SK-N-SH treated with all-trans-retinoic acid at 6 μM for 48 hours (cell line): ENCODE measurements around the gene GRIA2.

ENCODE experiments used
- ATAC-seq: fragments of 200-7000 bp; cut with Tn5 transposase; 3 replicates; pipeline ENCODE4 v1.9.1; 2020; ENCODE audit warnings: mild to moderate bottlenecking, moderate library complexity
- ARNTL ChIP-seq: fragments of 450-650 bp; formaldehyde crosslinking; IDR thresholded peaks from 2 replicates; pipeline ENCODE4 v1.5.0; 2020; ENCODE audit warnings: low read depth, mild to moderate bottlenecking, moderate library complexity, borderline replicate concordance
- BACH2 ChIP-seq: fragments of 250-450 bp; sonication (Bioruptor Pico); IDR thresholded peaks from 2 replicates; pipeline ENCODE4 v1.9.0; 2021; ENCODE audit warnings: mild to moderate bottlenecking, borderline replicate concordance
- CSDC2 ChIP-seq: fragments of 250-450 bp; sonication (Bioruptor Pico); IDR thresholded peaks from 2 replicates; pipeline ENCODE4 v1.5.0; 2020; ENCODE audit warnings: mild to moderate bottlenecking, moderate library complexity
- CSRNP3 ChIP-seq: fragments of 250-450 bp; sonication (Bioruptor Pico); IDR thresholded peaks from 2 replicates; pipeline ENCODE4 v1.5.1; 2021; ENCODE audit warnings: mild to moderate bottlenecking, moderate library complexity
- GLIS3 ChIP-seq: fragments of 250-450 bp; sonication (Bioruptor Pico); IDR thresholded peaks from 2 replicates; pipeline ENCODE4 v1.5.0; 2020; ENCODE audit warnings: mild to moderate bottlenecking, moderate library complexity
- ISL1 ChIP-seq: fragments of 250-450 bp; sonication (Bioruptor Pico); IDR thresholded peaks from 2 replicates; pipeline ENCODE4 v2.1.2; 2022; ENCODE audit warnings: mild to moderate bottlenecking, moderate library complexity
- OSR1 ChIP-seq: fragments of 250-450 bp; sonication (Bioruptor Pico); IDR thresholded peaks from 2 replicates; pipeline ENCODE4 v1.8.0; 2022; ENCODE audit warnings: moderate library complexity, mild to moderate bottlenecking, inconsistent platforms
- PPARA ChIP-seq: fragments of 250-450 bp; sonication (Bioruptor Pico); IDR thresholded peaks from 2 replicates; pipeline ENCODE4 v1.5.0; 2020; ENCODE audit warnings: mild to moderate bottlenecking, borderline replicate concordance
- RARB ChIP-seq: fragments of 250-450 bp; sonication (Bioruptor Pico); IDR thresholded peaks from 2 replicates; pipeline ENCODE4 v1.8.0; 2021; ENCODE audit warnings: mild to moderate bottlenecking, moderate library complexity
- SNAI2 ChIP-seq: fragments of 250-450 bp; sonication (Bioruptor Pico); IDR thresholded peaks from 2 replicates; pipeline ENCODE4 v1.5.0; 2020; ENCODE audit warnings: mild to moderate bottlenecking, moderate library complexity
- TCF4 ChIP-seq: fragments of 250-450 bp; sonication (Bioruptor Pico); IDR thresholded peaks from 2 replicates; pipeline ENCODE4 v1.8.0; 2021; ENCODE audit warnings: mild to moderate bottlenecking, moderate library complexity, borderline replicate concordance
- TOX ChIP-seq: fragments of 250-450 bp; sonication (Bioruptor Pico); IDR thresholded peaks from 2 replicates; pipeline ENCODE4 v1.8.0; 2021; ENCODE audit warnings: mild to moderate bottlenecking, moderate library complexity, borderline replicate concordance
- TSHZ2 ChIP-seq: fragments of 250-450 bp; sonication (Bioruptor Pico); IDR thresholded peaks from 2 replicates; pipeline ENCODE4 v1.5.0; 2020; ENCODE audit warnings: mild to moderate bottlenecking, moderate library complexity
- ZC3H10 ChIP-seq: fragments of 250-450 bp; sonication (Bioruptor Pico); IDR thresholded peaks from 2 replicates; pipeline ENCODE4 v1.5.1; 2021; ENCODE audit warnings: mild to moderate bottlenecking, moderate library complexity
- ZFP3 ChIP-seq: fragments of 250-450 bp; sonication (Bioruptor Pico); IDR thresholded peaks from 2 replicates; pipeline ENCODE4 v1.5.0; 2020; ENCODE audit warnings: mild to moderate bottlenecking, moderate library complexity
- ZFP30 ChIP-seq: fragments of 450-650 bp; formaldehyde crosslinking; IDR thresholded peaks from 2 replicates; pipeline ENCODE4 v1.5.0; 2022; ENCODE audit warnings: mild to moderate bottlenecking, moderate library complexity
- ZNF565 ChIP-seq: fragments of 450-650 bp; formaldehyde crosslinking; conservative IDR thresholded peaks from 2 replicates; pipeline ENCODE4 v1.5.0; 2020; ENCODE audit warnings: low read depth, mild to moderate bottlenecking, moderate library complexity
- ZNF8 ChIP-seq: fragments of 450-650 bp; formaldehyde crosslinking; IDR thresholded peaks from 2 replicates; pipeline ENCODE4 v1.5.0; 2020; ENCODE audit warnings: mild to moderate bottlenecking, moderate library complexity
- TF ChIP-seq, protein P1 (sequence below): fragments of 250-450 bp; sonication (Bioruptor Pico); IDR thresholded peaks from 2 replicates; pipeline ENCODE4 v1.8.0; 2020; ENCODE audit warnings: mild to moderate bottlenecking, moderate library complexity, borderline replicate concordance
- TF ChIP-seq, protein P2 (sequence below): fragments of 250-450 bp; sonication (Bioruptor Pico); IDR thresholded peaks from 2 replicates; pipeline ENCODE4 v1.5.1; 2020; ENCODE audit warnings: low read depth, mild to moderate bottlenecking, moderate library complexity
- TF ChIP-seq, protein P3 (sequence below): fragments of 250-450 bp; sonication (Bioruptor Pico); IDR thresholded peaks from 2 replicates; pipeline ENCODE4 v1.8.0; 2021; ENCODE audit warnings: low read depth, mild to moderate bottlenecking, moderate library complexity, borderline replicate concordance

Gene GRIA2

DNA sequence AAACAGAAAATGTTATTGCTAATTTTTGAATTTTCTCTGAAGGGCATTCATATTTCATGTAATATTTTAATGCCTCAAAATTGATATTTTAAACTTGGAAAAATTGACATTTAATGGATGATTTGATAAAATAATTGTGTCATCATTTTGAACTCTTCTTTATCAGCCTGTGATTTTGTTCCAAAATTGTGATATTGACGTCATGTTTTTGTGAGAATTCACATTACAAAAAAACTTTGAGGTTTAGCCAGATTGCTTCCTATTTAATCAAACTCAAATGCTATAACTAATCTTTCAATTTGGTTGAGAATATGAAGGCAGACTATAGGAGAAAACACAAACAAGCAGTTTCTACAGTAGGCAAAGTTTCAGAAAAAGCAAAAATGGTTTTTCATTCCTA, 137.4 kb downstream of the GRIA2 start:
- no peak for ATAC-seq
- TF ChIP-seq, protein P1, sequence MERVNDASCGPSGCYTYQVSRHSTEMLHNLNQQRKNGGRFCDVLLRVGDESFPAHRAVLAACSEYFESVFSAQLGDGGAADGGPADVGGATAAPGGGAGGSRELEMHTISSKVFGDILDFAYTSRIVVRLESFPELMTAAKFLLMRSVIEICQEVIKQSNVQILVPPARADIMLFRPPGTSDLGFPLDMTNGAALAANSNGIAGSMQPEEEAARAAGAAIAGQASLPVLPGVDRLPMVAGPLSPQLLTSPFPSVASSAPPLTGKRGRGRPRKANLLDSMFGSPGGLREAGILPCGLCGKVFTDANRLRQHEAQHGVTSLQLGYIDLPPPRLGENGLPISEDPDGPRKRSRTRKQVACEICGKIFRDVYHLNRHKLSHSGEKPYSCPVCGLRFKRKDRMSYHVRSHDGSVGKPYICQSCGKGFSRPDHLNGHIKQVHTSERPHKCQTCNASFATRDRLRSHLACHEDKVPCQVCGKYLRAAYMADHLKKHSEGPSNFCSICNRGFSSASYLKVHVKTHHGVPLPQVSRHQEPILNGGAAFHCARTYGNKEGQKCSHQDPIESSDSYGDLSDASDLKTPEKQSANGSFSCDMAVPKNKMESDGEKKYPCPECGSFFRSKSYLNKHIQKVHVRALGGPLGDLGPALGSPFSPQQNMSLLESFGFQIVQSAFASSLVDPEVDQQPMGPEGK (CRISPR knock-in tag): no peak
- TF ChIP-seq, protein P2, sequence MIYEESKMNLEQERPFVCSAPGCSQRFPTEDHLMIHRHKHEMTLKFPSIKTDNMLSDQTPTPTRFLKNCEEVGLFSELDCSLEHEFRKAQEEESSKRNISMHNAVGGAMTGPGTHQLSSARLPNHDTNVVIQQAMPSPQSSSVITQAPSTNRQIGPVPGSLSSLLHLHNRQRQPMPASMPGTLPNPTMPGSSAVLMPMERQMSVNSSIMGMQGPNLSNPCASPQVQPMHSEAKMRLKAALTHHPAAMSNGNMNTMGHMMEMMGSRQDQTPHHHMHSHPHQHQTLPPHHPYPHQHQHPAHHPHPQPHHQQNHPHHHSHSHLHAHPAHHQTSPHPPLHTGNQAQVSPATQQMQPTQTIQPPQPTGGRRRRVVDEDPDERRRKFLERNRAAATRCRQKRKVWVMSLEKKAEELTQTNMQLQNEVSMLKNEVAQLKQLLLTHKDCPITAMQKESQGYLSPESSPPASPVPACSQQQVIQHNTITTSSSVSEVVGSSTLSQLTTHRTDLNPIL (CRISPR knock-in tag): no peak
- TF ChIP-seq ZNF8 (CRISPR knock-in tag) (no peak), ZFP30 (CRISPR knock-in tag) (no peak), SNAI2 (no peak), TSHZ2 (CRISPR knock-in tag) (no peak), ISL1 (no peak), OSR1 (no peak), TCF4 (no peak), RARB (CRISPR knock-in tag) (no peak), ZNF565 (CRISPR knock-in tag) (no peak), ARNTL (CRISPR knock-in tag) (no peak), ZC3H10 (CRISPR knock-in tag) (no peak), CSRNP3 (CRISPR knock-in tag) (no peak), ZFP3 (CRISPR knock-in tag) (no peak), GLIS3 (no peak), BACH2 (CRISPR knock-in tag) (no peak)
- TF ChIP-seq, protein P3, sequence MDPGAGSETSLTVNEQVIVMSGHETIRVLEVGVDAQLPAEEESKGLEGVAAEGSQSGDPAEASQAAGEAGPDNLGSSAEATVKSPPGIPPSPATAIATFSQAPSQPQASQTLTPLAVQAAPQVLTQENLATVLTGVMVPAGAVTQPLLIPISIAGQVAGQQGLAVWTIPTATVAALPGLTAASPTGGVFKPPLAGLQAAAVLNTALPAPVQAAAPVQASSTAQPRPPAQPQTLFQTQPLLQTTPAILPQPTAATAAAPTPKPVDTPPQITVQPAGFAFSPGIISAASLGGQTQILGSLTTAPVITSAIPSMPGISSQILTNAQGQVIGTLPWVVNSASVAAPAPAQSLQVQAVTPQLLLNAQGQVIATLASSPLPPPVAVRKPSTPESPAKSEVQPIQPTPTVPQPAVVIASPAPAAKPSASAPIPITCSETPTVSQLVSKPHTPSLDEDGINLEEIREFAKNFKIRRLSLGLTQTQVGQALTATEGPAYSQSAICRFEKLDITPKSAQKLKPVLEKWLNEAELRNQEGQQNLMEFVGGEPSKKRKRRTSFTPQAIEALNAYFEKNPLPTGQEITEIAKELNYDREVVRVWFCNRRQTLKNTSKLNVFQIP (CRISPR knock-in tag): no peak

DNA sequence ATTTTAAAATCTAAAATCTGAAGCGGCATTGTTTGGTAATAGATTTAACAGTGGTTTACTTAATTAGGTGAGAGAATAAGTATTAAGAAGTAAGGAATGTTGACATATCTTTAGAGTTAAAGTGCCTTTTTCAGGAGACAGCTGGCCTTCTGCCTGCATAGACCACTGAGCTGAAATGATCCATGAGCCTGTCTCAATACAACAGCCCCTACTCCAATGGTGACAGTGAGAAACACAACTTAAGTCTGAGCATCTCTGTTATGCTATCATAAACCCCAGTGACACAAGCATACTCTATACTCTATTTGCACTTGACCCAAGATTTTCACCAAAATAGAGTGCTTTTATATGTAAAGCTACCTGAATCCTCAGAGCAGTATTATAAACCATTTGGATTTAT, 137.9 kb downstream of the GRIA2 start:
- TF ChIP-seq, protein P1 (CRISPR knock-in tag): no peak
- TF ChIP-seq, protein P3 (CRISPR knock-in tag): no peak
- TF ChIP-seq ZNF8 (CRISPR knock-in tag) (no peak), GLIS3 (no peak), CSRNP3 (CRISPR knock-in tag) (no peak), CSDC2 (no peak), PPARA (no peak), SNAI2 (no peak), RARB (CRISPR knock-in tag) (no peak), TOX (CRISPR knock-in tag) (no peak), BACH2 (CRISPR knock-in tag) (no peak), ZFP30 (CRISPR knock-in tag) (no peak), OSR1 (no peak)
- TF ChIP-seq, protein P2 (CRISPR knock-in tag): no peak
- ATAC-seq: no peak
